Stimulated activated CD4-positive, alpha-beta T cell treated with anti-CD3 and anti-CD28 coated beads, TNF-alpha, amount 100 ng/mL, for 24 hours (primary cell): ENCODE data around the gene RHBDL1.
A peak's percentile ranks its signal among the peaks of the same experiment; 100 is the strongest.
"Not testable (repeated sequence)": the region's sequence is repeated elsewhere in the genome, so short reads cannot be mapped to it uniquely, and the experiment has no call there.

ENCODE experiments used
- DNase-seq, 3 experiments: peaks; one replicate each; pipeline ENCODE4 v3.0.0-alpha.2; 2020; ENCODE audit warnings: low read depth in 3 of 3

Gene RHBDL1

GRCh38 chr16:684961-685696 is 9.7 kb downstream of the RHBDL1 start:
- DNase-seq = no peak

GRCh38 chr16:685967-686366 is 10.5 kb downstream of the RHBDL1 start:
- no peak for DNase-seq

GRCh38 chr16:686459-687260 is 11.2 kb downstream of the RHBDL1 start:
- DNase-seq = no peak

- DNase-seq = no peak
These were observed 12.0 kb downstream of the RHBDL1 start for GRCh38 chr16:687499-687898.

GRCh38 chr16:689175-689897 is 13.9 kb downstream of the RHBDL1 start:
- no peak for DNase-seq

GRCh38 chr16:691242-691641 is 15.8 kb downstream of the RHBDL1 start:
- DNase-seq = not testable (repeated sequence)

- no peak for DNase-seq
These were observed 17.1 kb downstream of the RHBDL1 start for GRCh38 chr16:692356-693108.

- no peak for DNase-seq
These were observed 17.9 kb downstream of the RHBDL1 start for GRCh38 chr16:693364-693763.

- no peak for DNase-seq
These were observed 18.3 kb downstream of the RHBDL1 start for GRCh38 chr16:693766-694165.

GRCh38 chr16:694187-694862 is 18.9 kb downstream of the RHBDL1 start:
- no peak for DNase-seq

GRCh38 chr16:694863-695354 is 19.4 kb downstream of the RHBDL1 start:
- no peak for DNase-seq

- peak in 2 of 3 experiments; percentile 48 to 69 for DNase-seq
These were observed 20.1 kb downstream of the RHBDL1 start for GRCh38 chr16:695355-696089.

- DNase-seq = no peak
These were observed 23.6 kb downstream of the RHBDL1 start for GRCh38 chr16:698911-699671.

- no peak for DNase-seq
These were observed 25.5 kb downstream of the RHBDL1 start for GRCh38 chr16:700684-701584.

- DNase-seq = no peak
These were observed 26.9 kb downstream of the RHBDL1 start for GRCh38 chr16:702341-702740.

GRCh38 chr16:703406-703805 is 27.9 kb downstream of the RHBDL1 start:
- no peak for DNase-seq

- no peak for DNase-seq
These were observed 28.6 kb downstream of the RHBDL1 start for GRCh38 chr16:704047-704446.

- DNase-seq = no peak
These were observed 29.3 kb downstream of the RHBDL1 start for GRCh38 chr16:704552-705380.
